CD4-positive, alpha-beta T cell treated with Interleukin-15 for 4 hours (primary cell): ENCODE data around the gene PIK3CD.
A peak's percentile ranks its signal among the peaks of the same experiment; 100 is the strongest.
"Not testable (repeated sequence)": the region's sequence is repeated elsewhere in the genome, so short reads cannot be mapped to it uniquely, and the experiment has no call there.

Source experiments
- DNase-seq: peaks from one replicate; pipeline ENCODE4 v3.0.0-alpha.2; 2020; ENCODE audit warnings: low spot score

PIK3CD gene

GRCh38 chr1:9654834-9655723 lies 3.5 kb downstream of the PIK3CD start:
- DNase-seq: peak; percentile 64

- DNase-seq: no peak
These were observed 4.3 kb downstream of the PIK3CD start for GRCh38 chr1:9655836-9656235.

- DNase-seq: no peak
These were observed 6.0 kb downstream of the PIK3CD start for GRCh38 chr1:9657521-9658032.

- no peak for DNase-seq
These were observed 6.7 kb downstream of the PIK3CD start for GRCh38 chr1:9658199-9658598.

GRCh38 chr1:9659328-9659727 lies 7.8 kb downstream of the PIK3CD start:
- DNase-seq: no peak

- DNase-seq: no peak
These were observed 11.7 kb downstream of the PIK3CD start for GRCh38 chr1:9663257-9663656.

DNA sequence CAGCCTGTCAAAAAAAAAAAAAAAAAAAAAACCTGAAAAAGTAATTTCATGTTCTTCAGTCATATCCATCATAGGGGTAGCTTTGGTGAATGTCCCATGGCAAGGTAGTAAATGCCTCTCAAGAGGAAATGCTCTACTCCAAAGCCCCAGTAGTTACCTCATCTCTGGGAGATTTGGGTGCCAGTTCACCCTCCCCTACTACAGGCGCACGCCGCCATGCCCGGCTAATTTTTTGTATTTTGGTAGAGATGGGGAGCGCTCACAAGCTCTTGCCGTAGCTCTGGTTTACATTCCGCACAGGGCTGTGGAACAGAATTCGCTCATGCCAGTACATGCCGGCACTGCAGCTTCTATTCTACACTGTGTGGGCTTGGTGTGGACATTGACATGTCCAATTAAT lies 13.7 kb downstream of the PIK3CD start:
- no peak for DNase-seq

DNA sequence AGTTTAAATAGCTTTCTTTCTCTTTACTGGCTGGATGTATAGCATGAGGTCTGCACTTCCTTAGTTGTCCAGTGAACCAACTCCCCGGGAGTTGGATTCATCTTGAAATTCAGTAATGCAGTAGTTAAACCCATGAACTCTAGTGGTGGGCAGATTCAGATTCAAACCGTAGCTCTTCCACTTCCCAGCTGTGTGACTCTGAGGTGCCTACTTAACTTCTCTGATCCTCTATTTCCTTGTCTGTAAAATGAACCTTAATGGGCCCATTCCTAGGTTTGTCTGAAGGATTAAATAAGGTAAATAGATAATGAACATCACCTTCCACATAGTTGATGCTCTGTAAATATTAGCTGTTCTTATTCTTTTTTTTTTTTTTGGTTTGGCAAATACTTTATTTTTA lies 16.5 kb downstream of the PIK3CD start:
- DNase-seq: no peak

DNA sequence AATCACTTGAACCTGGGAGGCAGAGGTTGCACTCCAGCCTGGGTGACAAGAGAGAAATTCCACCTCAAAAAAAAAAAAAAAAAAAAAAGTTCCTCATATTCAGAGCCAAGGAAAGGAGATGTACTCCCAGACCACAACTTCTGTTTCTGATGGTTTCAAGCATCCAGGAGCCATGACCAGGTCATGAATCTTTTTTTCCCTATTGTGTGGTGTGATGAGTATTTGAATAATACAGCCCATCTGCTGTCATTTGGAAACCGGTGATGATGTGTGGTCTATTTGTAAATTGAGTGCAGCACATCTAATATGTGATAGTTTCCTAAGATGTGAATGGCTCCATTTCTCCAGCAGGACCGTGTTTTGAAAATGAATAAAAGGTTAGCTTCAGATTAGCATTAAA lies 18.6 kb downstream of the PIK3CD start:
- DNase-seq: no peak

DNA sequence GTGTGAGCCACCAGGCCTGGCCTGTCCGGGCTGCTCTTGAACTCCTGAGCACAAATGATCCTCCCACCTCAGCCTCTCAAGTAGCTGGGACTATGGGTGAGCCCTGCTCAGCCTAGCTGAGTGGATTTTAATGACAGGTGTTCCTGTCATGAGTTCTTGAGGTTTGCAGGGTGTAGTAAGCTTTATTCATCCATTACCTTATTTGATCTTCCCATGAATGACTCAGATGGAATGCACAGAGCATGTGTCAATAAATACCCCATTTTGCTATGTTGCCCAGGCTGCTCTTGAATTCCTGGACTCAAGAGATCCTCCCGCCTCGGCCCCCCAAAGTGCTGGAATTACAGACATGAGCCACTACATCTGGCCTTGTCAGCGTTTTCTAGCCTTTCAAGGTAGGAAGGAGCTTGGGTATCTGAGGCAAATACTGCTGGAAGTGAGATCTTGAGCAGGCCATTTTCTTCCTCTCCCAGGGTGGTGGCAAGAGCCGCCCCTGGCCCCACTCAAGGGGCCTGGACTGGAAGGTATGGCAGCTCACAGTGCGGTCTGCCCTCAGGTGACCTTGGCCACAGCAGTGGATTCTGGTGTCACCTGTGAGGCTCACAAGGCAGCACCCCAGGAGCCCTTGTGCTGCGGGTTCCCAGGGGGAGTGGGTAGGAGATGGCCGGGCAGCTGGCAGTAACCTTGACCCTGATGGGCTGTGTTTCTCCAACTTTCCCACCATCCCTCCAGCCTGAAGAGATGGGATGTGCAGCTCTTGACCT lies 20.0 kb downstream of the PIK3CD start:
- peak; percentile 39 for DNase-seq

DNA sequence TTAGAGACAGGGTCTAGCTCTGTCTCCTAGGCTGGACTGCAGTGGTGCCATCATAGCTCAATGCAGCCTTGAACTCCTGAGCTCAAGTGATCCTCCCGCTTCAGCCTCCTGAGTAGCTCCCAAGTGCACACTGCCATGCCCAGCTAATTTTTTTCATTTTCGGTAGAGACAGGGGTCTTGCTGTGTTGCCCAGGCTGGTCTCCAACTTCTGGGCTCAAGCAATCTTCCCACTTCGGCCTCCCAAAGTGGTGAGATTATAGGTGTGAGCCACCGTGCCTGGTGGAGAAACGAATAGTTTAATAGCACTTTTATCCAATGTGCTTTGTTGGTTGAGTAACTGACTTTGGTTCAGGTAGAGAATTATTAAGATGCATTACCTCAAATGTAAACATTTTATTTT lies 20.9 kb downstream of the PIK3CD start:
- DNase-seq: no peak

DNA sequence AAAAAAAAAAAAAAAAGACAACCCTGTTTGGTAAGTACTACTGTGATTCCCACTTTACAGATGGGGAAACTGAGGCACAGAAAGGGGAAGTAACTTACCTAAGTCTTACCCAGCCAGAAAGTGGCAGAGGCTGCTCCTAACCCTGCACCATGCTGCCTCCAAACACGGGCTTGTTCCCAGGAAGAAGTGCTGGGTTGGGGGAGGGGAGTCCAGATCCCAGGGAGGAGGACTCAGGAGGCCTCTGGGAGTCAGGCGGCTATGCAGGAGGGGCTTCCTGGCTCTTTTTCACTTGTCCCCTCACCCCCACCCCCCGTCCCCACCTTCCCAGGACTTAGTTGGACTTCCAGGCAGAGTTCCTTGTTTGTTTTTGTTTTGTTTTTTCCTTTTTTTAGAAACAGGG lies 23.9 kb downstream of the PIK3CD start:
- no peak for DNase-seq

DNA sequence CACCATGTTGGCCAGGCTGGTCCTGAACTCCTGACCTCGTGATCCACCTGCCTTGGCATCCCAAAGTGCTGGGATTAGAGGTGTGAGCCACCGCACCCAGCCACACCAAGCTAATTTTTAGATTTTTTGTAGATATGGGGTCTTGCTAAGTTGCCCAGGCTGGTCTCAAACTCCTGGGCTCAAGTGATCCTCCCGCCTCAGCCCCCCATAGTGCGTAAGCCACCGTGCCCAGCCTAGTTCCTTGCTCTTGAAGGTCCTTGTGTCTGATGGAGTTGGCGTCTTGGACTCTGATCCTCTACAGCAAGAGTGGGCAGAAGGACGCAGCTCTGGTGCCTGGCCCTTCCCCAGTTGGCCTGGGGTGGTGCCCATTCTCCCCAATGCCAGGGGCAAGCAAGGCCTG lies 24.6 kb downstream of the PIK3CD start:
- not testable (repeated sequence) for DNase-seq

DNA sequence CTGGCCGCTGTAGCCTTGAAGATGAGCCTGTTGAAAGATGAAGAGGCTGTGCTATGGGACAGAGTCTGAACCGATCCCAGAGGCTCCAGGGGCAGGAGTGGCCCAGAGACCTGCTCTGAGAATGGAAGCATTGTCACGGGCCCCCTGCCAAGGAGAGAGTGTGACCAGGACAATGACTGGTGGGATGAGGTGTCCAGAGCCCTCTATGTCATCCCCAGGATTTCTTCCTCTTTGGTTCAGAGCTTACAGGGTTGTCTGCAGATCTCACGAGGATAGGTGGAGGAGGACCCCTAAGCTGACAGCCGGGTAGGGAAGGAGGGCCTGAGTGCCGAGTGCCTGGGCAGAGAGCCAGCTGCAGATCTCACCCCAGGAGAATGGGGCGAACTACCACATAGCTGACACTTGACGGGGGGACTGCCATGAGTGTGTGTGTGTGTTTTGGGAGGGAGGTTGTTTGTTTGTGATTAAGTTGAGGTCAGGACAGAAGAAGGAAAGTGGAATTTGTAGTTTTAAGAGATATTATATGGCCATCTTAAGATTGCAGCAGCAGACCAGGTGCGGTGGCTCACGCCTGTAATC lies 25.4 kb downstream of the PIK3CD start:
- no peak for DNase-seq

DNA sequence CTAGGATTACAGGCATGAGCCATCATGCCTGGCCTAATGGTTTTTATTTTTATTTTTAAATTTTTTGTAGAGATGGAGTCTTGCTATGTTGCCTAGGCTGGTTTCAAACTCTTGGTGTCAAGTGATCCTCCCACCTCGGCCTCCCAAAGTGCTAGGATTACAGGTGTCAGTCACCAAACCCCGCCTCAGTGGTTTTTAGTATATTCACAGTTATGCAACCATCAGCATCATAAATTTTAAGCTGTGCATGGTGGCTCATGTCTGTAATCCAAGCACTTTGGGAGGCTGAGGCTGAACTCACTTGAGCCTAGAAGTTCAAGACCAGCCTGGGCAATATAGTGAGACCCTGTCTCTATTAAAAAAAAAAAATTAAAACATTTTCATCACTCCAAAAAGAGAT lies 28.6 kb downstream of the PIK3CD start:
- no peak for DNase-seq

DNA sequence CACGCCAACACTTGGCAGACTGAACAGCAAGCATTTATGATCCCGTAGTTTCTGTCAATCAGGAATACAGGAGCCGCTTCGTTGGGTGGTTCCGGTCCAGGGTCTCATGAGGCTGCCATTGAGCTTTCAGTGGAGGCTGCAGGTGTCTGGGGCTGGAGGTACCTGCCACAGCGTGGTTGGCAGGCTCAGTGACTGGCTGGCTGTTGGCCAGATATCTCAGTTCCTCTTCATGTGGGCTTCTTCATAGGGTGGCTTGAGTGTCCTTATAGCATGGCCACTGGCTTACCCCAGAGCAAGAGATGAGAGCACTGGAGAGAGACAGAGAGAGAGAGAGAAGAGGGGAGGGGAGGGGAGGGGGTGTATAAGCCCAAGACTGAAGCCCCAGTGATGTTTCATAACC lies 29.3 kb downstream of the PIK3CD start:
- DNase-seq: no peak

GRCh38 chr1:9684801-9685200 lies 33.3 kb downstream of the PIK3CD start:
- DNase-seq: no peak

DNA sequence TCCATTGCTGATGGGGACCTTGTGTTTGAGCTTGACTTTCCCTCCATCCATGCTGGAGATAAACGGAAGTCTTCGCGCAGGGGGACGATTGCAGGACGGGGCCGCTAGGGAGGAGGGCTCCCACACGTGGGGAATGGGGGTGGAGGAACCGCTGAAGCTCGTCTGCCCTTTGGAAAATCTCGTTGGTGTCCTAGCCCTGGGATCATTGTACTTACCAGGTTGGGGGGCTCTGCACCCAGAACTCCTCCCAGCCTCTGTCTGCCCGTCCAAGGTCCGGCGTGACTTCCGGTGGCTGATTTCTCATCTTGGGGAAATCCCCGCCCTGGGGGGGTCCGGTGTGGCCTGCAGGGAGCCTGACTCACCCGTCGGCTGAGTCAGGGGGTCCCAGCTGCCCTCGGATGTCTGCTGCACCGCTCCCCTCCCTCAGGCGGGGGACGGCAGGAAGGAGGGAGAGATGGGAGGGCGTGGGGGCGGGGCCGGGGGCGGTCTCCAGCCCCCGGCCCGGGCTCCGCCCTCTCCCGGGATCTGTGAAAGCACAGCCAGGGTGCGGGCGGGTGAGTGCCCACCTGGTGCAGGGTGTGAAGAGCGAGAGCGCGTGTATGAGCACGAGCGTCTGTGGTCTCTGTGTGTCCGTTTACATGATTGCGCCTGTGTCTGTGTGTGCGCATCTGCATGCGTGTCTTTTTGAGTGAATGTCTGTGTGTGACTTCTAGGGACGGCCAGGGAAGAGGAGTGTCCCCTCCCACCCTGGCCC lies 35.8 kb downstream of the PIK3CD start:
- DNase-seq: peak; percentile 82

GRCh38 chr1:9687874-9688582 lies 36.5 kb downstream of the PIK3CD start:
- DNase-seq: no peak

DNA sequence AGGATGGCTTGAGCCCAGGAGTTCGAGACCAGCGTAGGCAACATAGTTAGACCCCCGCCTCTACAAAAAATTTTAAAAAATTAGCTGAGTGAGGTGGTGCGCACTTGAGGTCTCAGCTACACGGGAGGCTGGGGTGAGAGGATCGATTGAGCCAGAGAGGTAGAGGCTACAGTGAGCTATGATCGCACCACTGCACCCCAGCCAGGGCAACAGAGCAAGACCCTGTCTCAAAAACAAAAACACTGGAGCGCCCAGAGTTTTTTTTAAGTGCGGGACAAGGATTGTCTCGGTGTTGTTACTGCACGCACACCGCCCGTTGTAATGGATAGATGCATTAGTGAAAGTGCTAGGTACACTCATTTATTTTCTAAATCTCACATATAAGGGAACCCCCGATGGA lies 37.1 kb downstream of the PIK3CD start:
- DNase-seq: no peak

GRCh38 chr1:9689011-9689706 lies 37.6 kb downstream of the PIK3CD start:
- peak; percentile 79 for DNase-seq
